Nephron (organoid): Measurements from ENCODE around the gene SLC9A9.

Experiments used
- H3K27ac Mint-ChIP-seq, 3 experiments: 2 replicates each; pipeline ENCODE4 v1.8.0; 2020; ENCODE audit warnings: mixed read lengths in 3 of 3, mild to moderate bottlenecking in 2 of 3, moderate library complexity in 1 of 3
- H3K27me3 Mint-ChIP-seq: 2 replicates; pipeline ENCODE4 v1.8.0; 2021; ENCODE audit warnings: low read depth, mild to moderate bottlenecking, moderate library complexity, mixed read lengths
- H3K36me3 Mint-ChIP-seq: 2 replicates; pipeline ENCODE4 v1.8.0; 2020; ENCODE audit warnings: low read depth, mixed read lengths
- H3K4me1 Mint-ChIP-seq: 2 replicates; pipeline ENCODE4 v1.8.0; 2020; ENCODE audit warnings: mixed read lengths
- H3K4me3 Mint-ChIP-seq, 3 experiments: 2 replicates each; pipeline ENCODE4 v1.8.0; 2020; ENCODE audit warnings: mild to moderate bottlenecking in 3 of 3, mixed read lengths in 3 of 3, moderate library complexity in 2 of 3
- H3K9me3 Mint-ChIP-seq: 2 replicates; pipeline ENCODE4 v1.8.0; 2020; ENCODE audit warnings: mixed read lengths
- CTCF ChIP-seq, 3 experiments: fragments of 200-600 bp; sonication (generic); IDR thresholded peaks; one replicate each; pipeline ENCODE4 v1.5.0; 2021; ENCODE audit warnings: antibody characterized with exemption in 3 of 3; ENCODE audit not compliant: unreplicated experiment in 3 of 3

SLC9A9 gene

DNA sequence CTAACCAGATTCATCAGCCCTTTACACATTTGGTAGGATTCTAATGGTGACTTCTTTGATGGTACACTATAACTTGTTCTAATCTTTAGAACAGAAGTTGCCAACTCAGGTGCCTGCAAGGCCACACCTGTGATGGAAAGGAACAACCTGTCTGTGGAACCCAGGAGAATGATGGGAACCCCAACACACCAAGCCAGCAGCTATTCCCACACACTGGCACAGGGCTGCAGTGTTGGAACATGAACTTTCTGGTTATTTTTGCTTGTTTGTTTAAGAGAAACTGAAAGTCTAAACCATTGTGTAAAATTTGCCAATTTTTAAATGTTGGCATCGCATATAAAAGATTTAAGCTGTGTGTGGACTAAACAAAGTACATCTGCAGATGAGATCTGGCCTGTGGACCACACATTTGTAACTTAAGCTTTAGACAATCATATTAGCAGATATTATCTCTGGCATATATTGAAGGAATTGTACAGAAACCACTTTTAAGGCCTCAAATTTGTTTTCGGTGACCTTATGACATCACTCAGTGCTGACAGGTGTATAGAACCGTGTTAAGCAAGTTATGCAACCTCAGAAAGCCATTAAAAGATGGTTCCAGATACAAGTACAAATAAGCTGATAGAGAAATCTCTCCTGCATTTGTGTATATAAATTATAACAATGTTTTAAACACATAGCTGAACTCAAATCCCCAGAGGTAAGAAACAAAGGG, 242.9 kb downstream of the SLC9A9 start:
- no peaks in the 10 kb centered on the region for H3K27me3 Mint-ChIP-seq
- no peak for TF ChIP-seq CTCF (IDR thresholded peaks at IDR 0.05; ENCODE audit: unreplicated experiment in 3 of 3)

DNA sequence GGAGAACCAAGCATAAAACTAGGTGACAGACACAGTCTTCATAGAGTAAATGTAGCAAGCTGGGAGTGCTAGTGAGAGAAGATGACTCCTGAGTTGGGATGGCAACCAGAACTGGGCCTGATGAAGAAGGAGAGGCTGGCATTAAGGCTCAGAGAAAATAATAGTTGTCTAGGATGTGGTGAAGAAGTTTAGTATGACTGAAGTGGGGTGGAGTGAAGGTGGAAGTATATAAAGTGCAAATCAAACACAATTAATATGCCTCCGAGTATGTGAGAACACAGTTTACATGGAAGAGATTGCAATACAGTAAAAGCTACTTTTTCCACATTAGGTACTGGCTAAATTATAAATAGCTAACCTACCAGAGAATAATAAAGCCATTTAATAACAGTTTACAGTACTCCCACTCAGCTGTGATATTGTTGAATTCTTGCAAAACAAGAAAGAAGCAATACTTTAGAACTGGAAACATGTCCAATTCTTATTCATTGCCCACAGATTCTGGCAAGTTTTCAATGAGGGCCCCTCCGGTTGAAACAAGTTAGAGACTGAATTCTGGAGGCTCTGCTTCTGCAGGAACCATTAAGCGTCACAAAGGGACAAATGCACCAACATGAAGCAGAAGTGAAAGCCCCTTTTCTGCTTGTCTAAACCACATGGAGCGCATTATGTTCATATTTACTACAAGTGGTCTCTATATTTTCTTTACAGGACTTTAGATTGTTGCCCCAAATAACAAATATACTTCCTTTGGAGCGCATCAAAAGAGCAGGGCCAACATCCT, 243.7 kb downstream of the SLC9A9 start:
- Mint-ChIP-seq H3K9me3 (no peaks in the 10 kb centered on the region), H3K4me1 (peaks cover 26% of the 10 kb centered on the region), H3K4me3 (no peak overlapping the region), H3K27me3 (no peaks in the 10 kb centered on the region), H3K36me3 (no peaks in the 10 kb centered on the region), H3K27ac (peak overlapping the region in 2 of 3 experiments; percentile 5 to 73)
- TF ChIP-seq CTCF (IDR thresholded peaks at IDR 0.05; ENCODE audit: unreplicated experiment in 3 of 3): no peak

More for the DNA sequence above, 242.9 kb downstream of the SLC9A9 start:
- Mint-ChIP-seq H3K36me3 (no peaks in the 10 kb centered on the region), H3K9me3 (no peaks in the 10 kb centered on the region), H3K27ac (peak overlapping the region in 2 of 3 experiments; percentile 53 to 73), H3K4me1 (peaks cover 26% of the 10 kb centered on the region), H3K4me3 (no peak overlapping the region)

DNA sequence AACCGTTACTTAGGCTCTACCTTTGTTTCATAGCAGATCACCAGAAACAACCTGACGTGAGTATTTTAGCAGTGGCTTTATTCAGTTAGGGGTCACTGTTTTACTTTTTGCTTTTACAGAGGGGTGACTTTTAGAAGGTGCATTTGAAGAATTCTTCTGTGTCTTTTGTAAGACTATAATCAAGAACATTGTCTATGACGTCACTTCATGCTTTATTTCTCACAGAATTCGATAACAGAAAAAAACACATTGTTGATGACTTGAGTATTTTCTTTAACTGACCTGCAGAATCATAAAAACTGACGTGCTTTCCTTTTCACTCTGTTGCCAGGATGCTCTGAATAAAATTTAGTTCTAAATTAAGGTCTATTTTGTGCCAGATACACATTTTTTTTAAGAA, 244.5 kb downstream of the SLC9A9 start:
- TF ChIP-seq CTCF (IDR thresholded peaks at IDR 0.05; ENCODE audit: unreplicated experiment in 3 of 3): no peak
- no peak overlapping the region for H3K4me3 Mint-ChIP-seq
- H3K27ac Mint-ChIP-seq: peak overlapping the region in 1 of 3 experiments; percentile 73
- H3K4me1 Mint-ChIP-seq: peaks cover 28% of the 10 kb centered on the region
- H3K9me3 Mint-ChIP-seq: no peaks in the 10 kb centered on the region
- H3K27me3 Mint-ChIP-seq: no peaks in the 10 kb centered on the region
- H3K36me3 Mint-ChIP-seq: no peaks in the 10 kb centered on the region

- Mint-ChIP-seq H3K27ac (peak overlapping the region; percentile 19 to 76 (median 64)), H3K4me1 (peaks cover 44% of the 10 kb centered on the region), H3K9me3 (no peaks in the 10 kb centered on the region), H3K4me3 (no peak overlapping the region), H3K36me3 (no peaks in the 10 kb centered on the region), H3K27me3 (no peaks in the 10 kb centered on the region)
- no peak for TF ChIP-seq CTCF (IDR thresholded peaks at IDR 0.05; ENCODE audit: unreplicated experiment in 3 of 3)
Measured at GRCh38 chr3:143601723-143602484, 246.4 kb downstream of the SLC9A9 start.

DNA sequence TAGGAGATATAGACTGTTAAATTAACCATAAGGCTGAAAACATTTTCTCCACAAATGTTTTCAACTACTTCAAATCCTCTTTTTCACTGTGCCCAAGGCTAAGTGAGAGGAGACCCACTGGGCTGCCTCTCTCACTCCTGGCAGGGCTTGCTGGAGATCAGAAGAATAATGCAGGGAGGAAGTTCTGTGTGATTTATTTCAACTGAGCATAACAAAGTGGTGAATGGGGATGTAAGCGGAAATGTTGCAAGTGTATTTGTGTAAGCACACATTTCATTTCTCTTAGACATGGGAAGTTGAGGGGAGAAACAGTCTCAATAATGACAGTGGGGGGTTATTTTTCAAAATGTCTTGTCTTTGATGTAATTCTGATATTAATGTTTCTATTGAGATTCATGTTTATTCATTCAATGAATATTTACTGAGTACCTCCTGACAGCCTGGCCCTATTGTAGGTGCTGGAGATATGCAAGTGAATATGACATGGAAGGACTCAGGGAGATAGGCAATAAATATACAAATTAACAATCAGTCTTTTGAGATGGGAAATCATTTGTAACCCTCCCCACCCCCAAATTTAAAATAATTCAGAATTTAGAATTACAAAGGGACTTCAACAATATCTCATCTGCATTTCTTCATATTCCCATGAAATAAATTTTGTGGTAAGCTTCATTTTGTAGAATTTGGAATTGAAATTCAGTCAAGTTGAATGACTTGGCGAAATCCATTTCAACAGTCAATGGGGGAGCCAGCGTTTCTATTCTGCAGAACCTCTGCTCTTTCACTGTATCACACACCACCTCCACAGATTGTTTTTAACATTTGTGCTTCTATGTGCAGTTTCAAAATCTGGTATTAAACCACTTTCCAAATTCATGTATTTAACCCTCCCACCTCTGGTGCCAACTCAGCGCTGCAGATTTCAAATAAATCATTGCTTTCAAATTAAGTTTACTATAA, 247.2 kb downstream of the SLC9A9 start:
- no peak for TF ChIP-seq CTCF (IDR thresholded peaks at IDR 0.05; ENCODE audit: unreplicated experiment in 3 of 3)
- Mint-ChIP-seq H3K27ac (peak overlapping the region in 2 of 3 experiments; percentile 19 to 76), H3K27me3 (no peaks in the 10 kb centered on the region)

More for the DNA sequence above, 247.2 kb downstream of the SLC9A9 start:
- no peak overlapping the region for H3K4me3 Mint-ChIP-seq
- H3K9me3 Mint-ChIP-seq: no peaks in the 10 kb centered on the region
- H3K36me3 Mint-ChIP-seq: no peaks in the 10 kb centered on the region
- peaks cover 46% of the 10 kb centered on the region for H3K4me1 Mint-ChIP-seq
